K562 (cell line): ENCODE results near the gene GPR68. TPM values are rescaled to one million over a fixed set of nuclear protein-coding genes. Genes with fewer than 3 reads are reported as not detected.

ENCODE experiments used
- ATAC-seq: fragments of 200-7000 bp; cut with Tn5 transposase; 3 replicates; pipeline ENCODE4 v1.9.1; 2020; ENCODE audit warnings: moderate library complexity
- BruUV-seq: library from RNA; stranded (reverse); fragments of 400-500 nt; replicated peaks from 2 replicates; lab custom pipeline; 2021; lab: Mats Ljungman, UMichigan
- CTCF ChIA-PET: fragments of 300-600 bp; formaldehyde crosslinking; extraction: SDS; loops from one replicate; lab custom pipeline; 2021; ENCODE audit warnings: low intra/inter-chr PET ratio; lab: Yijun Ruan, JAX
- POLR2A ChIA-PET: fragments of 300-600, 350-650 bp; sonication (Branson Sonifier 250); formaldehyde crosslinking; extraction: SDS; loops from one replicate; lab custom pipeline; 2021; ENCODE audit warnings: antibody characterized with exemption, inconsistent platforms; lab: Yijun Ruan, JAX
- DNase-seq, 4 experiments: peaks; one replicate each; pipeline versions ENCODE4 v3.0.0 to v3.0.0-alpha.2; 2011 to 2018; ENCODE audit warnings: low spot score in 3 of 4, mixed read lengths in 3 of 4; ENCODE audit errors: extremely low read depth in 1 of 4
- FAIRE-seq: peaks from 2 replicates; lab custom pipeline; 2011; peaks lifted over from hg19 to GRCh38; lab: Jason Lieb, UNC
- H2AFZ ChIP-seq: 2 replicates; pipeline ENCODE4 v1.6.0; 2011; ENCODE audit warnings: low read depth, low read length, control low read depth, inconsistent platforms
- H3K27ac ChIP-seq: fragments of 200-600 bp; 3 replicates; pipeline ENCODE4 v1.8.0; 2011; ENCODE audit warnings: low read depth, mild to moderate bottlenecking, control low read depth, inconsistent platforms, low read length, moderate library complexity, mixed read lengths; ENCODE audit errors: extremely low read depth
- H3K27me3 ChIP-seq, 2 experiments: fragments of 300-600 bp in 1 of 2; 2 replicates in 1 of 2; 3 replicates in 1 of 2; pipeline versions ENCODE4 v1.6.0 to v1.8.0; 2011; ENCODE audit warnings: inconsistent platforms in 2 of 2, low read length in 2 of 2, mild to moderate bottlenecking in 1 of 2, mixed read lengths in 1 of 2, moderate library complexity in 1 of 2; ENCODE audit not compliant: control insufficient read depth in 2 of 2, insufficient read depth in 2 of 2
- H3K36me3 ChIP-seq: fragments of 300-600 bp; 3 replicates; pipeline ENCODE4 v1.8.0; 2011; ENCODE audit warnings: mild to moderate bottlenecking, low read length, inconsistent platforms; ENCODE audit not compliant: control insufficient read depth, insufficient read depth
- H3K4me1 ChIP-seq, 2 experiments: fragments of 200-600 bp in 1 of 2; replicated peaks in 1 of 2; 2 replicates in 1 of 2; 3 replicates in 1 of 2; pipeline versions ENCODE4 v1.5.1 to v1.8.0; 2011; ENCODE audit warnings: inconsistent platforms in 2 of 2, low read length in 2 of 2, mild to moderate bottlenecking in 1 of 2, mixed read lengths in 1 of 2, moderate library complexity in 1 of 2; ENCODE audit not compliant: control insufficient read depth in 2 of 2, insufficient read depth in 2 of 2
- H3K4me2 ChIP-seq: 2 replicates; pipeline ENCODE4 v1.6.1; 2011; ENCODE audit warnings: low read length, control low read depth, inconsistent platforms, mixed read lengths; ENCODE audit not compliant: insufficient read depth
- H3K4me3 ChIP-seq: fragments of 200-600 bp; sonication (generic), shearing (Covaris generic); 2 replicates; pipeline ENCODE4 v1.5.1; 2016; ENCODE audit warnings: control low read depth, inconsistent platforms
- H3K79me2 ChIP-seq: fragments of 200-600 bp; 3 replicates; pipeline ENCODE4 v1.8.0; 2011; ENCODE audit warnings: low read length, inconsistent platforms; ENCODE audit not compliant: control insufficient read depth, insufficient read depth
- H3K9ac ChIP-seq, 2 experiments: 2 replicates each; pipeline versions ENCODE4 v1.6.0 to v1.6.1; 2011; ENCODE audit warnings: low read depth in 2 of 2, low read length in 2 of 2, control low read depth in 1 of 2, inconsistent platforms in 1 of 2, mild to moderate bottlenecking in 1 of 2, mixed read lengths in 1 of 2; ENCODE audit not compliant: insufficient read depth in 1 of 2
- H3K9me1 ChIP-seq: one replicate; pipeline ENCODE4 v1.6.0; 2011; ENCODE audit warnings: inconsistent platforms, mild to moderate bottlenecking, low read length, moderate library complexity; ENCODE audit not compliant: control insufficient read depth, insufficient read depth
- H3K9me3 ChIP-seq: replicated peaks from 2 replicates; pipeline ENCODE4 v1.5.1; 2011; ENCODE audit warnings: low read depth, low read length, inconsistent platforms; ENCODE audit not compliant: control insufficient read depth, insufficient read depth
- H4K20me1 ChIP-seq: replicated peaks from 2 replicates; pipeline ENCODE4 v1.6.1; 2011; ENCODE audit warnings: low read length, inconsistent platforms, mixed read lengths; ENCODE audit not compliant: control insufficient read depth, insufficient read depth
- BACH1 ChIP-seq: fragments of 200-800 bp; sonication (Bioruptor generic); IDR thresholded peaks from 2 replicates; pipeline ENCODE4 v1.6.1; 2016; ENCODE audit warnings: missing genetic modification characterization, missing compliant biosample characterization
- DDX20 ChIP-seq: fragments of 450-650 bp; IDR thresholded peaks from 2 replicates; pipeline ENCODE4 v1.6.1; 2016; ENCODE audit warnings: missing genetic modification characterization, low read depth, mild to moderate bottlenecking, missing compliant biosample characterization, moderate library complexity
- HNRNPK ChIP-seq: fragments of 200-400 bp; formaldehyde crosslinking; IDR thresholded peaks from one replicate; pipeline ENCODE4 v1.6.1; 2018; ENCODE audit warnings: mild to moderate bottlenecking, low read depth, low read length; ENCODE audit not compliant: poor library complexity, severe bottlenecking
- MAFG ChIP-seq: fragments of 450-650 bp; conservative IDR thresholded peaks from 2 replicates; pipeline ENCODE4 v1.6.1; 2016; ENCODE audit warnings: missing genetic modification characterization, missing compliant biosample characterization
- MAZ ChIP-seq, 2 experiments: fragments of 450-650 bp in 1 of 2; sonication (generic) in 1 of 2; formaldehyde crosslinking; IDR thresholded peaks in 1 of 2; conservative IDR thresholded peaks in 1 of 2; 2 replicates each; pipeline versions ENCODE4 v1.4.0 to v1.5.0; 2020; ENCODE audit warnings: mild to moderate bottlenecking in 1 of 2, missing genetic modification reagents in 1 of 2
- POLR2G ChIP-seq: fragments of 200-400 bp; formaldehyde crosslinking; IDR thresholded peaks from 2 replicates; pipeline ENCODE4 v1.6.1; 2017; ENCODE audit warnings: low read depth, mild to moderate bottlenecking, antibody characterized with exemption, low read length, moderate library complexity
- PYGO2 ChIP-seq: fragments of 450-650 bp; IDR thresholded peaks from 2 replicates; pipeline ENCODE4 v1.6.1; 2016; ENCODE audit warnings: mild to moderate bottlenecking, missing genetic modification characterization, moderate library complexity, missing compliant biosample characterization
- RAD51 ChIP-seq: fragments of 450-650 bp; IDR thresholded peaks from 2 replicates; pipeline ENCODE4 v1.7.1; 2016; ENCODE audit warnings: low read depth, mild to moderate bottlenecking, borderline replicate concordance
- RBFOX2 ChIP-seq: fragments of 200-400 bp; formaldehyde crosslinking; IDR thresholded peaks from 2 replicates; pipeline ENCODE4 v1.6.1; 2017; ENCODE audit warnings: low read depth, mild to moderate bottlenecking, low read length, moderate library complexity
- RBM15 ChIP-seq: fragments of 200-400 bp; formaldehyde crosslinking; IDR thresholded peaks from 2 replicates; pipeline ENCODE4 v1.6.1; 2018; ENCODE audit warnings: mild to moderate bottlenecking, low read length, moderate library complexity; ENCODE audit not compliant: insufficient read depth
- STAT5A ChIP-seq: IDR thresholded peaks from 2 replicates; pipeline ENCODE4 v1.6.1; 2012; ENCODE audit warnings: low read length, inconsistent platforms, borderline replicate concordance
- TAF1 ChIP-seq: IDR thresholded peaks from 2 replicates; pipeline ENCODE4 v1.6.1; 2011; ENCODE audit warnings: mild to moderate bottlenecking, low read length, moderate library complexity; ENCODE audit not compliant: insufficient read depth, control insufficient read depth, severe bottlenecking; ENCODE audit errors: extremely low read depth
- TRIM24 ChIP-seq, 2 experiments: fragments of 450-650 bp; IDR thresholded peaks; 2 replicates each; pipeline ENCODE4 v1.6.1; 2016
- ZBTB5 ChIP-seq: fragments of 450-650 bp; IDR thresholded peaks from 2 replicates; pipeline ENCODE4 v1.6.1; 2017; ENCODE audit warnings: antibody characterized with exemption
- ZBTB7A ChIP-seq: IDR thresholded peaks from 2 replicates; pipeline ENCODE4 v1.6.1; 2011; ENCODE audit warnings: low read depth, mild to moderate bottlenecking, low read length, moderate library complexity, borderline replicate concordance; ENCODE audit not compliant: control insufficient read depth
- ZNF212 ChIP-seq: fragments of 450-650 bp; formaldehyde crosslinking; IDR thresholded peaks from 2 replicates; pipeline ENCODE4 v1.4.0; 2020; ENCODE audit warnings: mild to moderate bottlenecking
- WGBS: fragments of 100-300 bp; shearing (Covaris generic); methylation state at CpG from one replicate; pipeline ENCODE4 v1.1.6; 2016; ENCODE audit warnings: low coverage, mixed read lengths; ENCODE audit not compliant: insufficient coverage; ENCODE audit errors: missing lambda C conversion rate; 5-methylcytosine and 5-hydroxymethylcytosine counted together
- in situ Hi-C: fragments of 300-500 bp; cut with MboI; formaldehyde crosslinking; loops from 4 replicates; pipeline ENCODE4 v1.15.0; 2018; ENCODE audit warnings: inconsistent platforms, mixed read lengths
- intact Hi-C: fragments of 100-400 bp; cut with micrococcal nuclease; formaldehyde crosslinking; loops from 2 replicates; pipeline ENCODE4 v1.14.2; 2022
- polyA plus RNA-seq, 8 experiments: library from polyadenylated mRNA; depleted of rRNA in 4 of 8; stranded (reverse) in 5 of 8; unstranded in 3 of 8; fragments of >200 nt; fragmentation: Nextera tagmentation in 2 of 8; fragmentation: Illumina TruSeq in 1 of 8; extraction: Ambion mirVana in 2 of 8; extraction: Trizol in 1 of 8; gene quantifications; 2 replicates each; pipeline versions ENCODE4 v1.2.1 to v1.2.3, GENCODE V29; 2011 to 2014; ENCODE audit warnings: inconsistent platforms in 1 of 8, missing spikeins in 1 of 8
- total RNA-seq, 7 experiments: library from RNA; depleted of rRNA in 6 of 7; stranded (reverse); fragments of >200 nt in 6 of 7; fragmentation: Illumina TruSeq in 2 of 7; extraction: Trizol in 2 of 7; gene quantifications; 2 replicates each; pipeline versions ENCODE4 v1.2.1 to v1.2.3, GENCODE V29; 2011 to 2021; ENCODE audit warnings: low replicate concordance in 1 of 7
- TF ChIP-seq, protein P1 (sequence below), 3 experiments: fragments of 200-800 bp in 1 of 3; sonication (Bioruptor generic) in 1 of 3; sonication (generic) in 1 of 3; formaldehyde crosslinking in 1 of 3; IDR thresholded peaks; 2 replicates each; pipeline versions ENCODE4 v1.6.1 to v1.8.0; 2016 to 2022; ENCODE audit warnings: mild to moderate bottlenecking in 2 of 3, missing compliant biosample characterization in 2 of 3, missing genetic modification characterization in 2 of 3, missing genetic modification reagents in 1 of 3

The GPR68 gene
- total and polyA plus RNA-seq, 9 of the 15 experiments (the other 6 are each of a cell fraction or from before 2014, with no cell fraction given): 0.41 to 9.4 (median 3.7) TPM

DNA sequence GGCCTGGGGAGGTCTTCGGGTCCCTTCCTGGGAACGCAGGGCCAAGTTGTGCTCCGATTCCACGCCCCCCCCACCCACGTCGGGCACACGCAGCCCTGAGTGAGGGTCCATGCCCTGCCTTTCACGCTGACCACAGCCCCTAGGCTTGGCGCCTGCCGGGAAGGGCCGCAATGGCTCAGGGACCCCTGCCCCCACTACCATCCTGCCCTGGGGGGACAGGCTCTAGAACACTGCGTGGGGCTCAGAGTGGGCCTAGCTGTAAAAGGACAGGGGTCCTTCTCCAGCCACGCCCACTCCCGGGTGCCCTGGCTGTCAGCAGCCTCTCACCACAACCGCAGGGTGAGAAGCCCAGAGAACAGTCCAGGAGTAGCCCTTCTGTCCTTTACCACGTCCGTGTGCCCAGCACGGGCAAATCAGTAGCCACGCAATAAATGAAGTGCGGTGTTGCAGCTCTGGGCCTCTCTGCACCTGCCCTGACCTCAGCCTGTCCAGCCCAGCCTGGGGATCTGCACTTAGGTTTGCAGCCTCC lies 9.4 kb upstream of the GPR68 start:
- peak overlapping the region; percentile 68 for H3K4me2 ChIP-seq
- no TSS peak for BruUV-seq
- H3K9ac ChIP-seq: peak overlapping the region; percentile 64 to 92; a peak in 3 of 4 replicates
- peak overlapping the region; percentile 85 for H2AFZ ChIP-seq
- peak overlapping the region; percentile 47 for H3K4me3 ChIP-seq
- CTCF ChIA-PET: no interaction called here
- POLR2A ChIA-PET: interaction anchor here (1.0 kb wide), 1 partner anchor 75 kb away, joined by 3 read pairs; no protein-coding TSS in a partner anchor
- H3K79me2 ChIP-seq: peaks cover 2% of the 10 kb centered on the region; the same call in 2 of the 3 replicates
- FAIRE-seq (no peak), DNase-seq (no peak), ATAC-seq (peak; percentile 13)
- H3K27me3 ChIP-seq: no peaks in the 10 kb centered on the region
- no peaks in the 10 kb centered on the region for H3K9me1 ChIP-seq
- 36% methylated on average over 4 of the region's 20 CpGs for WGBS
- H3K4me1 ChIP-seq: peaks cover 30 to 36% of the 10 kb centered on the region in 2 experiments
- H4K20me1 ChIP-seq: no peaks in the 10 kb centered on the region
- intact Hi-C loops (loop anchor here (2.0 kb wide), 1 partner anchor 77 kb away; no protein-coding TSS in a partner anchor), in situ Hi-C loops (no loop called here)
- H3K27ac ChIP-seq: peak overlapping the region; percentile 70; the same call in 2 of the 3 replicates
- no peaks in the 10 kb centered on the region for H3K9me3 ChIP-seq
- H3K36me3 ChIP-seq: no peaks in the 10 kb centered on the region; the same call in 2 of the 3 replicates
- TF ChIP-seq STAT5A (no peak), TRIM24 (IDR thresholded peaks at IDR 0.05) (no peak), MAFG (tag) (no peak), POLR2G (peak; percentile 13; the same call in 1 of the 2 replicates), HNRNPK (no peak), MAZ (CRISPR knock-in tag; conservative IDR thresholded peaks at IDR 0.05 in 1 of 2, IDR thresholded peaks at IDR 0.05 in 1 of 2) (peak in 1 of 2 experiments; percentile 27; a peak in 1 of 4 replicates), TAF1 (no peak), ZBTB5 (no peak), PYGO2 (no peak), RBM15 (no peak), RBFOX2 (peak; percentile 51), ZBTB7A (peak; percentile 28; the same call in 1 of the 2 replicates), ZNF212 (CRISPR knock-in tag) (no peak), DDX20 (tag) (no peak), RAD51 (no peak), BACH1 (tag) (no peak)
- TF ChIP-seq, protein P1, sequence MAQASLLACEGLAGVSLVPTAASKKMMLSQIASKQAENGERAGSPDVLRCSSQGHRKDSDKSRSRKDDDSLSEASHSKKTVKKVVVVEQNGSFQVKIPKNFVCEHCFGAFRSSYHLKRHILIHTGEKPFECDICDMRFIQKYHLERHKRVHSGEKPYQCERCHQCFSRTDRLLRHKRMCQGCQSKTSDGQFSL (CRISPR knock-in tag; IDR thresholded peaks at IDR 0.05): peak; percentile 54; the same call in 1 of the 2 replicates
- TF ChIP-seq, protein P1 (tag; IDR thresholded peaks at IDR 0.05): no peak
